Endothelial cell of umbilical vein (primary cell): Measurements from ENCODE around the gene IL36G.

ENCODE experiments used
- MAX ChIP-seq: IDR thresholded peaks from 2 replicates; pipeline ENCODE4 v1.6.1; 2011; ENCODE audit not compliant: insufficient read depth, insufficient read length
- TF ChIP-seq, protein P1 (sequence below), 2 donors: IDR thresholded peaks; 1 replicate in 1 of 2; 2 replicates in 1 of 2; pipeline ENCODE4 v1.5.1; 2011; ENCODE audit warnings: low read length in 2 of 2, mild to moderate bottlenecking in 2 of 2, moderate library complexity in 2 of 2, control low read depth in 1 of 2, inconsistent platforms in 1 of 2, low read depth in 1 of 2; ENCODE audit not compliant: insufficient read depth in 1 of 2; ENCODE audit errors: extremely low read depth in 1 of 2

- TF ChIP-seq, protein P1, sequence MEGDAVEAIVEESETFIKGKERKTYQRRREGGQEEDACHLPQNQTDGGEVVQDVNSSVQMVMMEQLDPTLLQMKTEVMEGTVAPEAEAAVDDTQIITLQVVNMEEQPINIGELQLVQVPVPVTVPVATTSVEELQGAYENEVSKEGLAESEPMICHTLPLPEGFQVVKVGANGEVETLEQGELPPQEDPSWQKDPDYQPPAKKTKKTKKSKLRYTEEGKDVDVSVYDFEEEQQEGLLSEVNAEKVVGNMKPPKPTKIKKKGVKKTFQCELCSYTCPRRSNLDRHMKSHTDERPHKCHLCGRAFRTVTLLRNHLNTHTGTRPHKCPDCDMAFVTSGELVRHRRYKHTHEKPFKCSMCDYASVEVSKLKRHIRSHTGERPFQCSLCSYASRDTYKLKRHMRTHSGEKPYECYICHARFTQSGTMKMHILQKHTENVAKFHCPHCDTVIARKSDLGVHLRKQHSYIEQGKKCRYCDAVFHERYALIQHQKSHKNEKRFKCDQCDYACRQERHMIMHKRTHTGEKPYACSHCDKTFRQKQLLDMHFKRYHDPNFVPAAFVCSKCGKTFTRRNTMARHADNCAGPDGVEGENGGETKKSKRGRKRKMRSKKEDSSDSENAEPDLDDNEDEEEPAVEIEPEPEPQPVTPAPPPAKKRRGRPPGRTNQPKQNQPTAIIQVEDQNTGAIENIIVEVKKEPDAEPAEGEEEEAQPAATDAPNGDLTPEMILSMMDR (IDR thresholded peaks at IDR 0.05; ENCODE audit: extremely low read depth in 1 of 2, insufficient read depth in 1 of 2, low read depth in 1 of 2, low read length in 2 of 2), result no peak
- TF ChIP-seq MAX, result no peak
Measured at GRCh38 chr2:112960230-112960825, 17.5 kb upstream of the IL36G start.
